Activated CD4-positive, alpha-beta memory T cell treated with anti-CD3 and anti-CD28 coated beads, Interleukin-2, amount 10 ng/mL, durations not matched to agents 7 days and 5 days (primary cell): ENCODE results near the gene CCDC106. TPM values are rescaled to one million over a fixed set of nuclear protein-coding genes. Genes with fewer than 3 reads are reported as not detected.

ENCODE experiments used
- CTCF ChIA-PET: fragments of 350-600 bp; sonication (Branson Sonifier 250); formaldehyde crosslinking; loops from one replicate; lab custom pipeline; 2021; ENCODE audit warnings: antibody characterized with exemption, inconsistent platforms; lab: Charles Lee
- POLR2A ChIA-PET: fragments of 350-600 bp; sonication (Branson Sonifier 250); formaldehyde crosslinking; loops from one replicate; lab custom pipeline; 2021; ENCODE audit warnings: antibody characterized with exemption; lab: Charles Lee
- DNase-seq: peaks from one replicate; pipeline ENCODE4 v3.0.0-alpha.2; 2020
- H3K27ac Mint-ChIP-seq: one replicate; pipeline ENCODE4 v1.8.0; 2021; ENCODE audit warnings: mild to moderate bottlenecking, mixed read lengths
- H3K27me3 Mint-ChIP-seq: one replicate; pipeline ENCODE4 v1.8.0; 2021; ENCODE audit warnings: mixed read lengths
- H3K36me3 Mint-ChIP-seq: one replicate; pipeline ENCODE4 v1.8.0; 2021; ENCODE audit warnings: low read depth, mixed read lengths
- H3K4me1 Mint-ChIP-seq: one replicate; pipeline ENCODE4 v1.8.0; 2021; ENCODE audit warnings: mixed read lengths
- H3K4me3 Mint-ChIP-seq: one replicate; pipeline ENCODE4 v1.8.0; 2021; ENCODE audit warnings: mild to moderate bottlenecking, mixed read lengths
- H3K9me3 Mint-ChIP-seq: one replicate; pipeline ENCODE4 v1.8.0; 2021; ENCODE audit warnings: mixed read lengths
- total RNA-seq, 2 experiments: library from RNA; stranded (reverse); gene quantifications; one replicate each; pipeline ENCODE4 v1.2.3, GENCODE V29; 2021

CCDC106 gene
- total RNA-seq, 2 experiments from 2014 or later = 3.7 to 3.8 TPM

GRCh38 chr19:55656552-55656951 lies 8.5 kb downstream of the CCDC106 start:
- Mint-ChIP-seq H3K9me3 (no peaks in the 10 kb centered on the region), H3K36me3 (peaks cover 48% of the 10 kb centered on the region)

GRCh38 chr19:55656988-55657747 lies 9.2 kb downstream of the CCDC106 start:
- ChIA-PET CTCF (interaction anchor here (1.0 to 2.1 kb wide), 4 partner anchors 14 to 30 kb away, joined by 3 to 11 read pairs (median 4); no protein-coding TSS in a partner anchor), POLR2A (interaction anchor here (1.1 to 3.0 kb wide), 7 partner anchors 9 to 398 kb away, joined by 3 to 16 read pairs (median 4); partner anchors contain the start of genes CCDC106 and PPP6R1)
- Mint-ChIP-seq H3K4me1 (peaks cover 46% of the 10 kb centered on the region), H3K36me3 (peaks cover 54% of the 10 kb centered on the region), H3K27me3 (no peaks in the 10 kb centered on the region), H3K9me3 (no peaks in the 10 kb centered on the region), H3K4me3 (peak overlapping the region; percentile 83), H3K27ac (peak overlapping the region; percentile 94)
- no peak for DNase-seq

More at GRCh38 chr19:55656552-55656951, 8.5 kb downstream of the CCDC106 start:
- Mint-ChIP-seq H3K27ac (peak overlapping the region; percentile 94), H3K4me1 (peaks cover 46% of the 10 kb centered on the region), H3K27me3 (no peaks in the 10 kb centered on the region), H3K4me3 (peak overlapping the region; percentile 83)
- no peak for DNase-seq
- CTCF ChIA-PET = interaction anchor here (1.0 to 2.1 kb wide), 4 partner anchors 15 to 29 kb away, joined by 3 to 11 read pairs (median 4); no protein-coding TSS in a partner anchor
- POLR2A ChIA-PET = interaction anchor here (0.6 to 3.0 kb wide), 7 partner anchors 9 to 593 kb away, joined by 3 to 16 read pairs (median 4); partner anchors contain the start of genes CCDC106, PPP6R1 and RDH13

DNA sequence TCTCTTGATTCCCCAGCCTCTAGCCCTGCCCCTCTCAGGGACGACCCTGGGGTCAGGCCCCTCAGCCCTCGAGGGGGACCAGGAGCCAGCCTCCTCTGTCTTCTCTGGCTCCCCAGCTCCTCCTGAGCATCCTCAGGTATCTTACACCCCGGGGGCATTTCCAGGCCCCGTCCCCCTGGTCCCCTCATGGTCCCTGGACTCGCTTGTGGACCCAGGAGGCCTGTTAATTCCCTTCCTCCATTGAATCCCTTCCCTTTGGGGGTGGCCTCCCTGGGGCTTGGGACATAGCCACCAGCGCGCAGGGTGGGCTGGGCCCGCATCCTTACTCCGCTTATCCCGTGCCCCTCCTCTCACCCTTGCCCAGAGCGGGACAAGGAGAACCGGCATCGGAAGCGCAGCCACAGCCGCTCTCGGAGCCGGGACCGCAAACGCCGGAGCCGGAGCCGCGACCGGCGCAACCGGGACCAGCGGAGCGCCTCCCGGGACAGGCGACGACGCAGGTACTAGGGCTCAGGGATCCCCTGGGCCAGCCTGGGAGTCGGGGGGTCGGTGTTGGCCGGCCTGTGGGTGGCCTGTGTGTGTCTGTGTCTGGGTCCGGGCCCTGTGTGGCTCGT lies 10.9 kb downstream of the CCDC106 start:
- no peaks in the 10 kb centered on the region for H3K9me3 Mint-ChIP-seq
- ChIA-PET CTCF (no interaction called here), POLR2A (interaction anchor here (3.0 kb wide), 2 partner anchors 8 to 17 kb away, joined by 7 to 16 read pairs; no protein-coding TSS in a partner anchor)
- no peak overlapping the region for H3K27ac Mint-ChIP-seq
- peaks cover 69% of the 10 kb centered on the region for H3K36me3 Mint-ChIP-seq
- no peaks in the 10 kb centered on the region for H3K27me3 Mint-ChIP-seq
- H3K4me1 Mint-ChIP-seq = peaks cover 51% of the 10 kb centered on the region
- no peak overlapping the region for H3K4me3 Mint-ChIP-seq
- no peak for DNase-seq

DNA sequence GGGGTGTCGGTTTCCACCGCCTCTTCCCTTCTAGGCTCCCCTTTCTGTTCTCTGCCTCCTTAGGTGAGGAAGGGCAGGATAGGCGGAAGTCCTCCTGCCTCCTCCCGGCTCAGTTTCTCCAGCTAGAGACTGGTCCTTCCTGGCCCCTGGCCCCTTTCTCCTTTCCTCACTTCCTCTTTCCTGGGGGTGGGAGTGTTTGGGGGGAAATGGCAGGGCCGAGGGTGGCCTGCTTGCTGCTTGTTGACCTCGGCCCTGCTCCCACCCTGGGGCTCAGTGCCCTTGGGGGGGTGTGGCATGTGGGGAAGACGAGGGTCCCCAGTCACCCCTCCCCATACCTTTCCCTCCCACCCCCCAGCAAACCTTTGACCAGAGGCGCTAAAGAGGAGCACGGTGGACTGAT lies 11.8 kb downstream of the CCDC106 start:
- ChIA-PET CTCF (no interaction called here), POLR2A (interaction anchor here (1.3 kb wide), 1 partner anchor 9 kb away, joined by 5 read pairs; no protein-coding TSS in a partner anchor)
- Mint-ChIP-seq H3K4me1 (peaks cover 51% of the 10 kb centered on the region), H3K27me3 (no peaks in the 10 kb centered on the region), H3K27ac (no peak overlapping the region), H3K9me3 (no peaks in the 10 kb centered on the region), H3K4me3 (no peak overlapping the region), H3K36me3 (peaks cover 75% of the 10 kb centered on the region)
- DNase-seq = no peak

- Mint-ChIP-seq H3K27ac (no peak overlapping the region), H3K4me1 (peaks cover 51% of the 10 kb centered on the region), H3K36me3 (peaks cover 74% of the 10 kb centered on the region), H3K4me3 (no peak overlapping the region), H3K27me3 (no peaks in the 10 kb centered on the region), H3K9me3 (no peaks in the 10 kb centered on the region)
- no peak for DNase-seq
- ChIA-PET POLR2A (interaction anchor here (1.3 kb wide), 1 partner anchor 8 kb away, joined by 5 read pairs; no protein-coding TSS in a partner anchor), CTCF (no interaction called here)
These were observed 12.4 kb downstream of the CCDC106 start for GRCh38 chr19:55660404-55660803.

GRCh38 chr19:55660991-55661390 lies 13.0 kb downstream of the CCDC106 start:
- no peak overlapping the region for H3K4me3 Mint-ChIP-seq
- peaks cover 47% of the 10 kb centered on the region for H3K4me1 Mint-ChIP-seq
- no peaks in the 10 kb centered on the region for H3K9me3 Mint-ChIP-seq
- DNase-seq = no peak
- CTCF ChIA-PET = no interaction called here
- POLR2A ChIA-PET = no interaction called here
- no peak overlapping the region for H3K27ac Mint-ChIP-seq
- peaks cover 72% of the 10 kb centered on the region for H3K36me3 Mint-ChIP-seq
- H3K27me3 Mint-ChIP-seq = no peaks in the 10 kb centered on the region

DNA sequence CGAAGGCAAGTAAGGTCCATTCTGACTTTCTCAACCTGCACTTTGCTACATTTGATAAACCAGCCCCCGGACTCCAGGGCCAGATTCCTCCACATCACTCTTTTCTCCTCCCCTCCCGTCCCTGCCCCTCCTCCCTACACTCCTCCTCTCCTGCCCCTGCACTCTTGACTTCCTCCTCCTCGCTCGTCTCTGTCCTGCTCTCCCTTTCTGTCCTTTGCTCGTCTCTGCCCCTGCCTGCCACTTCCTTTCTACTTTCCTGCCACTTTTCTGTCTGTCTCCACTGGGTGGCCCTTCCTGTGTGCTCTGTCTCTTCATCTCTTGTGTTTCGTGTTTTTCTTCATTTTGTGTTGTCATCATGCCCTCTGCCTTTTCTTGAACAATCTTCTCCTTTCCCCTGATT lies 13.8 kb downstream of the CCDC106 start:
- ChIA-PET POLR2A (no interaction called here), CTCF (no interaction called here)
- Mint-ChIP-seq H3K4me3 (no peak overlapping the region), H3K27me3 (no peaks in the 10 kb centered on the region), H3K4me1 (peaks cover 40% of the 10 kb centered on the region), H3K27ac (no peak overlapping the region), H3K9me3 (no peaks in the 10 kb centered on the region), H3K36me3 (peaks cover 70% of the 10 kb centered on the region)
- no peak for DNase-seq

DNA sequence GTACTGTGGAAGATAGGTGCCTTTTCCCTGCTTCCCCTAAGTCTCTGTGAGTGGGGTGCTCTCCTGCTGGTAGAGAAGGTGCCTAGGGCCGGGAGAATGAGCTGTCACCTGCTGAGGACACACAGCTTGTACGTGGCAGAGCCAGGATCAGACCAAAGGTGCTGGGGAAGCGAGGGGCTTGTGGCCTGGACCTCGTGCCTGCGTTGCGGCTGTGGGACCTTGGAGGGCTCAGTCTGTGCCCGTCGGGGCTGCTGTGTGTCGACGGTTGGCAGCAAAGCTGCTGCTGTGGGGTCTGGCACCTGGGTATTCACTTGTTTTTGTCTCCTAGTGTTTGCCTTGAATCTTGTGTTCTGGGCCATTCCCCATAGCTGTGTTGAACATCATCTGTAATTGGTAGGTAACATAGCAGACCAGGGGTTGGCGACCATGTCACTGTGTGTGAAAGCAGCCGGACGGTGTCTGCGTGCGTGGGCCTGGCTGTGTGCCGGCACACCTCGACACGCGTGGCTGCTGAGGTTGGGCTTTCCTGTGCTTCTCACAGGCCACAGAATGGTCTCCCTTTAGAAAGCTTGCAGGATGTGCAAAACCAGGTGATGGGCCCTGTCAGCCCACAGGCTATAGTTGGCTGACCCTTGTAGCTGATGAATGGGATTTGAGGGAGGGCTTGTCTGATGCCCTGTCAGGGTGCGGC lies 16.0 kb downstream of the CCDC106 start:
- no peak for DNase-seq
- Mint-ChIP-seq H3K27me3 (no peaks in the 10 kb centered on the region), H3K4me3 (no peak overlapping the region), H3K9me3 (no peaks in the 10 kb centered on the region), H3K4me1 (peaks cover 22% of the 10 kb centered on the region), H3K36me3 (peaks cover 71% of the 10 kb centered on the region), H3K27ac (no peak overlapping the region)
- ChIA-PET CTCF (no interaction called here), POLR2A (interaction anchor here (1.0 kb wide), 1 partner anchor 9 kb away, joined by 3 read pairs; the partner anchor contains the start of gene U2AF2)

DNA sequence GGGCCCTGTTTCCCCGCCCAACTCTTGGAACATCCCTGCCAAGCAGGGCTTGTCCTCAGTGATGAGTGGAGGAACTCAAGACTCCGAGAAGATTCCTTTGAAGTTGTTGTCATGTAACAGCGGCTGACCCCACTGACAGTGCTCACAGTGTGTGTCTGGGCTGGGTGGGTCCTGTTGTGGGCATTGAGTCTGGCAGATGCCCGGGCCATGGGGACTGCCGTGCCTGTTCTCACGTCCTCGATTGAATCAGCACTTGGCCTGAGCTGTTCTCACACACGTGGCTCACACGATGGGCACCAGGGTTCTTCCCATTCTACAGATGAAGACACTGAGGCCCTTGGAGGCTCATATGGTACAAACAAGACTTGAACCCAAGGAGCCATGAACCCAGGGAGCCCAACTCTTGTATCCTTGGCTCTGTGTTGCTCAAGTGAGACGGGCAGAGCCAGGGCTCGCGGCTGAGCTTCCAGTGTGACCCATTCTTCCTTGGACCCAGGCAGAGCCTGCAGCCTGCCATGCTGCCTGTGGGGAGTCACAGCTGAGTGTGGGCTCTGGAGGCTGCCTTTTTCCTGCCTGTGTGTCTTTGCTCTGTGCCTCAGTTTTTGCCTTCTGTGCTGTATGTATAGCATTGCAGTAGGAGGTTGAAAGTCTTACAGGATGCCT lies 18.5 kb downstream of the CCDC106 start:
- no peak for DNase-seq
- CTCF ChIA-PET = interaction anchor here (1.1 kb wide), 1 partner anchor 34 kb away, joined by 4 read pairs; no protein-coding TSS in a partner anchor
- Mint-ChIP-seq H3K9me3 (no peaks in the 10 kb centered on the region), H3K36me3 (peaks cover 71% of the 10 kb centered on the region), H3K27me3 (no peaks in the 10 kb centered on the region), H3K4me1 (peaks cover 22% of the 10 kb centered on the region), H3K4me3 (no peak overlapping the region), H3K27ac (no peak overlapping the region)
- POLR2A ChIA-PET = interaction anchor here (2.3 to 3.2 kb wide), 2 partner anchors 9 to 12 kb away, joined by 6 to 16 read pairs; partner anchors contain the start of gene U2AF2

DNA sequence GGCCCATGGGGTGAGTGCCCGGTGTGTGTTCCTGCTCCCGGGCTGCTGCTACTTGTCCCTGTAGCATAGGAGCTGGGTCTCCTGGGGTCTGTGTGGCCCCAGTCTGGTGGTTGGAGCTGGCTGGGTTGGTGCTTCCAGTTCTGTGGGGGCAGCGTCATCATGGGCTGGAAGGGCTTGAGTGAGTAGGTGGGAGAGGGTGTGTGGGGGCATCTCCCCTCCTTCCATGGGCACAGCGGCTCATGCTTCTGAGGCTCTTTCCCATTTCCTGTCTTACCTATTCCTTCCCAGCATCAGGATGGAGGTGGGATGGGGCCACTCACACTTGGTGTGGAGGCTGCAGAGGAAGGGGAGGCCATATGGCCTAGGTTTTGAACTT lies 19.0 kb downstream of the CCDC106 start:
- ChIA-PET CTCF (interaction anchor here (1.1 kb wide), 1 partner anchor 34 kb away, joined by 4 read pairs; no protein-coding TSS in a partner anchor), POLR2A (interaction anchor here (2.3 to 3.2 kb wide), 2 partner anchors 10 to 12 kb away, joined by 6 to 16 read pairs; partner anchors contain the start of gene U2AF2)
- H3K36me3 Mint-ChIP-seq = peaks cover 67% of the 10 kb centered on the region
- no peak overlapping the region for H3K4me3 Mint-ChIP-seq
- peaks cover 20% of the 10 kb centered on the region for H3K4me1 Mint-ChIP-seq
- H3K27me3 Mint-ChIP-seq = no peaks in the 10 kb centered on the region
- DNase-seq = no peak
- H3K9me3 Mint-ChIP-seq = no peaks in the 10 kb centered on the region
- H3K27ac Mint-ChIP-seq = no peak overlapping the region

- DNase-seq = no peak
- ChIA-PET CTCF (interaction anchor here (1.1 kb wide), 1 partner anchor 35 kb away, joined by 4 read pairs; no protein-coding TSS in a partner anchor), POLR2A (interaction anchor here (2.3 to 3.2 kb wide), 2 partner anchors 10 to 13 kb away, joined by 6 to 16 read pairs; partner anchors contain the start of gene U2AF2)
- H3K36me3 Mint-ChIP-seq = peaks cover 69% of the 10 kb centered on the region
- H3K4me1 Mint-ChIP-seq = peaks cover 23% of the 10 kb centered on the region
- H3K27me3 Mint-ChIP-seq = no peaks in the 10 kb centered on the region
- H3K4me3 Mint-ChIP-seq = no peak overlapping the region
- H3K9me3 Mint-ChIP-seq = no peaks in the 10 kb centered on the region
- H3K27ac Mint-ChIP-seq = no peak overlapping the region
These were observed 19.5 kb downstream of the CCDC106 start for GRCh38 chr19:55667511-55667910.

DNA sequence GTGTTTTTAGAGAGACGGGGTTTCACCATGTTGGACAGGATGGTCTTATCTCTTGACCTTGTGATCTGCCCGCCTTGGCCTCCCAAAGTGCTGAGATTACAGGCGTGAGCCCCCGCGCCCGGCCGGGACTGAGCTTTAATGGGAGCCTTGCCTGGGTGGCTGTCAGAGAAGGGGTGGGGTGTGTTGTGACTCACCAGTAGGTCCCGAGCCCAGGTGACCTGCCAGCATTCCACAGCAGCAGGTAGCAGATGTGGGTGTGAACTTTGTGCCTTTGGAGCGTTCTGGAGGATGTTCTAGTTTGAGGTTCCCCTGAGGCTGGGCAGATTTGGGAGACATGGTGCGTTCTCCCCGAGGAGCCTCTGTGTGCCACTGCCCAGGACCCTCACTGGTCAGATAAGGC lies 19.9 kb downstream of the CCDC106 start:
- no peak overlapping the region for H3K4me3 Mint-ChIP-seq
- peaks cover 19% of the 10 kb centered on the region for H3K4me1 Mint-ChIP-seq
- no peaks in the 10 kb centered on the region for H3K27me3 Mint-ChIP-seq
- ChIA-PET POLR2A (interaction anchor here (1.8 to 3.2 kb wide), 3 partner anchors 8 to 13 kb away, joined by 5 to 16 read pairs (median 6); partner anchors contain the start of gene U2AF2), CTCF (interaction anchor here (1.1 kb wide), 1 partner anchor 35 kb away, joined by 4 read pairs; no protein-coding TSS in a partner anchor)
- H3K27ac Mint-ChIP-seq = no peak overlapping the region
- H3K36me3 Mint-ChIP-seq = peaks cover 64% of the 10 kb centered on the region
- DNase-seq = no peak
- H3K9me3 Mint-ChIP-seq = no peaks in the 10 kb centered on the region
